Stimulated activated CD8-positive, alpha-beta memory T cell treated with anti-CD3 and anti-CD28 coated beads, Interleukin-15, amount 100 ng/mL, for 24 hours (primary cell): ENCODE data around the gene TRPM1.

Source experiments
- DNase-seq: peaks from one replicate; pipeline ENCODE4 v3.0.0-alpha.2; 2020; ENCODE audit warnings: low read depth

TRPM1 gene

DNA sequence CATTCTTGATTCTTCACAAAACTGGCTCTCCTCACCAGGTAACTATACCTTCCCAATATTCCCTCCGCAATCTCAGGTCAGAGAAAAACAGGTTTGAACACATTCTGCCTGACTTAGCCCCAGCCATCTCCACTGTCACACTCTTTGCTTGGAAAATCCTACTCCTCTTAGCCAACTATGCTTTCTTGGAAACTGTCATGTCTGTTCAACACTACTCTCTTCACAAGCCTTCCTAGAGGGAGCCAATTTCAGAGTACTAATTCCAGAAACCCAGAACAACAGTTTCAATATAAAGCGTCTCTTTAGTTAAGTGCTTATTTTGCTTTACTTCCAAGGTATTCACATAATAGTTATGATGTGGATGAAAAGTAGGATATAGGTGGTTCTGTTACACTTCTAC, 131.8 kb downstream of the TRPM1 start:
- no peak for DNase-seq

- DNase-seq: no peak
Measured at GRCh38 chr15:30963681-30964080, 137.8 kb downstream of the TRPM1 start.

- no peak for DNase-seq
Measured at GRCh38 chr15:30962659-30963058, 138.9 kb downstream of the TRPM1 start.

DNA sequence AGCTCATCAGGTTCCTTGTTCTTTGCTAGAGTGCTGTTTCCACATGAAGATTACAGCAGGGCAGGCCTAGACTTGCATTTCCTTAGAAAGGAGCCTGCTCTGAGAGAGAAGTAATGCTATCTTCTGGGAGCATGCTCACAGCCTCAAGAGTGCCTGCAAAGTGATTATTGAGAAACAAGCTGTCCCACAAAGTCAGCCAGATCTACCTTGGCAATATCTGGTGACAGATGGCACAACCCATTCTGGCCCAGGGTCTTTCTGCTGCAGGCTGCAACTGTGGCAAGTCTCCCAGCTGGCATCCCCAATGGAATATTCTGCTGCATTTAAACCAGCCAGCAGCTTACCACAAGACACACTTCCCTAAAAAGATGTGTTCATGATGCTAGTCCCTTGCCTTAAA, 139.4 kb downstream of the TRPM1 start:
- no peak for DNase-seq

- no peak for DNase-seq
Measured at GRCh38 chr15:30958219-30958618, 143.3 kb downstream of the TRPM1 start.

DNA sequence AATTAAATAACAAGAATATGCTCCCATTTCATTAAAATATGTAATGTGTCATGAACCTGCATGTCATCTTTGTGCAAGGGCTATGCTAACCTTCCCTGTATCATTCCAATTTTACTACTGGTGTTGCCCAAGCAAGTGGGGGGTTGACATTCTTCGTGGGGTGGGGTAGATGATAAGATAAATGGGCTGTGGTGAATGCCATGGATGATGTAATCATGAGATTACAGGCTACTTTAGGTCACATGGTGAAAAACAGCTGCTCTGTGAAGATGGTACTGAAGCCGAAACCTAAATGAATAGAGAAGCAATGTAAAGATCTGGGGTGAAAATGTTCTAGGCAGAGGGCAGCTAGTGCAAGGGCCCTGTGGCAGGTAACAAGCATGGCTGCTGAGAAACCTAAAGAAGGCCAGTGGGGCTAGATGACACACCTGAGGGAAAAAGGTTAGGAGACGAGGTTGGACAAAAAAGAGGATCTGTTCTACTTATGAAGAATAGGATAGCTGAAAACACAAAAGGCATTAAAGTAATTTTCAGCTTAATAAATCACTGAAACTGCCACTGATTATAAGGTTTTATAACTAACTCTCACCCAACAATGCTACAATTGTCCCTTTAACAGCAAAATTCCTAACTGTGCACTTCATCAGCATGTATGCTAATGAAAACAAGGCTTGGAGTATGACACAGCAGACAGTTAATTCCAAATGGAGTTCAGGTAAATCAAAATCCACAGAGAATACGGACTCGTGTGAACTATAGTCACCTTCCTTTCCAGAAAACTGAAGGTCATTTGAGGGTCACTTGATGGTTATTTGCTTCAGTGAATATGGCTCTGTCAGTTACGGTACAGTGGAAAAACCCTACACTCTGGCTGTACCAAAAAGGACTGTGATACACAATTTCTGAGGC, 145.1 kb downstream of the TRPM1 start:
- no peak for DNase-seq

GRCh38 chr15:30954674-30955073, 146.9 kb downstream of the TRPM1 start:
- no peak for DNase-seq

DNA sequence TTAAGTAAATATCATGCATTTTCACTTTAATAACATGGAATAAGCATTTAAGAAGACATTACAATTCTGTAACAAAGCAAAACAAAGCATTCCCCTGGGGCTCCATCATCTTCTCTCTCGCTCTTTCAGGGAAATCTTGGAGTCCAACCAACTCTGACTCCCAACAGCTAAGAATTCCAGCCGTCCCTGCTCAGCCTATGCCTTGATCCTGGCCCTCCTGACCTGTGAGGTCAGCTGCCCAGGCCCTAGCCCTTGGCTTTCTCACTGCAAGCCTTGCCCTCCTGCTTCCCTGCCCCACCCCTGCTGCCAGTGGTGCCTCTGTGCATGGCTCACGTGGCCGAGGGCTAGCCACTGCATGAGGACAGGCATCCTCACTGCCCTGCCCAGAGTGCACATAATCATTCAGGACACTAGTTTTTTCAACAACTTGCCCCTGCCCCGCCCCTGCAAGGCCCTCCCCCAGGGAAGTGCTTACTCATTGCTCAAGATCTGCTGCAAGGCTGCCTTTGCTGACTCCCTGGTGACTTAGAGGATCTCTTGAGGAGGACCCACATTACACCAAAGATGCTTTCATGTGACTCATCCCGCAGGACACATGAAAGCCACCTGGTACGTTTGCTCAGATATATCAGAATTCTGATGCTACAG, 147.7 kb downstream of the TRPM1 start:
- DNase-seq: no peak

GRCh38 chr15:30953183-30953582, 148.3 kb downstream of the TRPM1 start:
- DNase-seq: no peak
